Neural crest cell (in vitro differentiated cells): ENCODE data around the gene CLTCL1. TPM values are rescaled to one million over a fixed set of nuclear protein-coding genes. Genes with fewer than 3 reads are reported as not detected.
A peak's percentile ranks its signal among the peaks of the same experiment; 100 is the strongest.

Source experiments
- DNase-seq: peaks from one replicate; pipeline ENCODE4 v3.0.0; 2021; ENCODE audit warnings: low read depth, mixed read lengths, low spot score
- H3K27ac Mint-ChIP-seq: one replicate; pipeline ENCODE4 v1.8.0; 2021; ENCODE audit warnings: mild to moderate bottlenecking, mixed read lengths; ENCODE audit not compliant: unreplicated experiment
- H3K27me3 Mint-ChIP-seq: 2 replicates; pipeline ENCODE4 v1.8.0; 2021; ENCODE audit warnings: low read depth, mild to moderate bottlenecking, mixed read lengths
- H3K36me3 Mint-ChIP-seq: 2 replicates; pipeline ENCODE4 v1.8.0; 2021; ENCODE audit warnings: low read depth, mild to moderate bottlenecking, mixed read lengths
- H3K4me1 Mint-ChIP-seq: 2 replicates; pipeline ENCODE4 v1.8.0; 2021; ENCODE audit warnings: mixed read lengths
- H3K4me3 Mint-ChIP-seq: one replicate; pipeline ENCODE4 v1.8.0; 2021; ENCODE audit warnings: mild to moderate bottlenecking, mixed read lengths
- H3K9me3 Mint-ChIP-seq: 2 replicates; pipeline ENCODE4 v1.8.0; 2021; ENCODE audit warnings: mixed read lengths
- CTCF ChIP-seq: fragments of 200-600 bp; sonication (generic); conservative IDR thresholded peaks from 2 replicates; pipeline ENCODE4 v1.5.0; 2021; ENCODE audit warnings: antibody characterized with exemption, mild to moderate bottlenecking
- total RNA-seq: library from RNA; stranded (reverse); gene quantifications from 2 replicates; pipeline ENCODE4 v1.2.1, GENCODE V29; 2021

The CLTCL1 gene
- total RNA-seq, 1 donor from 2014 or later: 7.2 TPM

- H3K4me1 Mint-ChIP-seq: peaks cover 12% of the 10 kb centered on the region
- no peak for DNase-seq
- peak overlapping the region; percentile 98 for H3K4me3 Mint-ChIP-seq
- H3K27me3 Mint-ChIP-seq: peaks cover 28% of the 10 kb centered on the region
- no peak overlapping the region for H3K27ac Mint-ChIP-seq
- no peak for TF ChIP-seq CTCF
- H3K36me3 Mint-ChIP-seq: no peaks in the 10 kb centered on the region
- H3K9me3 Mint-ChIP-seq: peaks cover 3% of the 10 kb centered on the region
Observed at GRCh38 chr22:19143212-19143611, 148.3 kb downstream of the CLTCL1 start.

GRCh38 chr22:19142394-19142793, 149.1 kb downstream of the CLTCL1 start:
- H3K36me3 Mint-ChIP-seq: no peaks in the 10 kb centered on the region
- peaks cover 3% of the 10 kb centered on the region for H3K9me3 Mint-ChIP-seq
- no peak for TF ChIP-seq CTCF
- H3K27me3 Mint-ChIP-seq: peaks cover 19% of the 10 kb centered on the region
- peak overlapping the region; percentile 76 for H3K4me3 Mint-ChIP-seq
- DNase-seq: no peak
- no peak overlapping the region for H3K27ac Mint-ChIP-seq
- peaks cover 12% of the 10 kb centered on the region for H3K4me1 Mint-ChIP-seq

- Mint-ChIP-seq H3K4me1 (peaks cover 12% of the 10 kb centered on the region), H3K27ac (no peak overlapping the region), H3K36me3 (peaks cover 5% of the 10 kb centered on the region), H3K9me3 (peaks cover 3% of the 10 kb centered on the region), H3K27me3 (peaks cover 4% of the 10 kb centered on the region), H3K4me3 (peak overlapping the region; percentile 47)
- DNase-seq: no peak
- no peak for TF ChIP-seq CTCF
Observed at GRCh38 chr22:19139974-19140373, 151.5 kb downstream of the CLTCL1 start.

GRCh38 chr22:19139001-19139356, 152.5 kb downstream of the CLTCL1 start:
- Mint-ChIP-seq H3K4me1 (peaks cover 3% of the 10 kb centered on the region), H3K36me3 (peaks cover 5% of the 10 kb centered on the region), H3K9me3 (no peaks in the 10 kb centered on the region), H3K27me3 (no peaks in the 10 kb centered on the region), H3K4me3 (peak overlapping the region; percentile 56), H3K27ac (no peak overlapping the region)
- no peak for DNase-seq
- TF ChIP-seq CTCF: no peak

- H3K27me3 Mint-ChIP-seq: no peaks in the 10 kb centered on the region
- no peak overlapping the region for H3K27ac Mint-ChIP-seq
- H3K4me1 Mint-ChIP-seq: no peaks in the 10 kb centered on the region
- no peak for DNase-seq
- TF ChIP-seq CTCF: no peak
- no peak overlapping the region for H3K4me3 Mint-ChIP-seq
- peaks cover 5% of the 10 kb centered on the region for H3K36me3 Mint-ChIP-seq
- H3K9me3 Mint-ChIP-seq: no peaks in the 10 kb centered on the region
Observed at GRCh38 chr22:19138217-19139000, 153.1 kb downstream of the CLTCL1 start.
